Endothelial cell (in vitro differentiated cells): ENCODE results near the gene NEGR1. TPM values are rescaled to one million over a fixed set of nuclear protein-coding genes. Genes with fewer than 3 reads are reported as not detected.

ENCODE experiments used
- DNase-seq: peaks from one replicate; pipeline ENCODE4 v3.0.0; 2021; ENCODE audit warnings: low spot score
- H3K27ac Mint-ChIP-seq: one replicate; pipeline ENCODE4 v1.8.0; 2021; ENCODE audit warnings: mixed read lengths, inconsistent platforms; ENCODE audit not compliant: unreplicated experiment
- H3K27me3 Mint-ChIP-seq: one replicate; pipeline ENCODE4 v1.8.0; 2021; ENCODE audit warnings: mild to moderate bottlenecking, moderate library complexity, mixed read lengths, inconsistent platforms; ENCODE audit not compliant: unreplicated experiment
- H3K36me3 Mint-ChIP-seq: one replicate; pipeline ENCODE4 v1.8.0; 2021; ENCODE audit warnings: mild to moderate bottlenecking, low read depth, mixed read lengths, inconsistent platforms; ENCODE audit not compliant: unreplicated experiment
- H3K4me1 Mint-ChIP-seq: one replicate; pipeline ENCODE4 v1.8.0; 2021; ENCODE audit warnings: mild to moderate bottlenecking, mixed read lengths, inconsistent platforms; ENCODE audit not compliant: unreplicated experiment
- H3K4me3 Mint-ChIP-seq: one replicate; pipeline ENCODE4 v1.8.0; 2021; ENCODE audit warnings: mild to moderate bottlenecking, mixed read lengths, inconsistent platforms; ENCODE audit not compliant: unreplicated experiment
- H3K9me3 Mint-ChIP-seq: one replicate; pipeline ENCODE4 v1.8.0; 2021; ENCODE audit warnings: mixed read lengths, inconsistent platforms; ENCODE audit not compliant: unreplicated experiment
- CTCF ChIP-seq: fragments of 200-600 bp; sonication (generic); IDR thresholded peaks from one replicate; pipeline ENCODE4 v1.5.0; 2021; ENCODE audit warnings: antibody characterized with exemption; ENCODE audit not compliant: unreplicated experiment
- total RNA-seq: library from RNA; stranded (reverse); fragmentation: NEBNext Ultra II Directional; extraction: Animal tissue kit (Norgen Biotek cat#: 25700); gene quantifications from one replicate; pipeline ENCODE4 v1.2.1, GENCODE V29; 2021; ENCODE audit not compliant: unreplicated experiment

The NEGR1 gene
- total RNA-seq, 1 donor from 2014 or later = 2.9 TPM

GRCh38 chr1:71651214-71651613 lies 631.1 kb downstream of the NEGR1 start:
- Mint-ChIP-seq H3K27ac (no peak overlapping the region), H3K4me3 (no peak overlapping the region), H3K36me3 (no peaks in the 10 kb centered on the region), H3K4me1 (no peaks in the 10 kb centered on the region), H3K27me3 (no peaks in the 10 kb centered on the region), H3K9me3 (no peaks in the 10 kb centered on the region)
- TF ChIP-seq CTCF = no peak
- DNase-seq = no peak

- Mint-ChIP-seq H3K4me3 (no peak overlapping the region), H3K27ac (no peak overlapping the region), H3K4me1 (no peaks in the 10 kb centered on the region), H3K27me3 (no peaks in the 10 kb centered on the region), H3K9me3 (no peaks in the 10 kb centered on the region), H3K36me3 (no peaks in the 10 kb centered on the region)
- no peak for TF ChIP-seq CTCF
- DNase-seq = no peak
Measured at GRCh38 chr1:71650119-71650518, 632.2 kb downstream of the NEGR1 start.

- no peak for TF ChIP-seq CTCF
- H3K4me3 Mint-ChIP-seq = no peak overlapping the region
- H3K4me1 Mint-ChIP-seq = no peaks in the 10 kb centered on the region
- no peaks in the 10 kb centered on the region for H3K9me3 Mint-ChIP-seq
- H3K27ac Mint-ChIP-seq = no peak overlapping the region
- no peaks in the 10 kb centered on the region for H3K27me3 Mint-ChIP-seq
- DNase-seq = no peak
- H3K36me3 Mint-ChIP-seq = no peaks in the 10 kb centered on the region
Measured at GRCh38 chr1:71649608-71650007, 632.7 kb downstream of the NEGR1 start.

GRCh38 chr1:71647513-71648300 lies 634.6 kb downstream of the NEGR1 start:
- no peak overlapping the region for H3K27ac Mint-ChIP-seq

More at GRCh38 chr1:71647513-71648300, 634.6 kb downstream of the NEGR1 start:
- Mint-ChIP-seq H3K27me3 (no peaks in the 10 kb centered on the region), H3K36me3 (no peaks in the 10 kb centered on the region), H3K9me3 (no peaks in the 10 kb centered on the region), H3K4me3 (no peak overlapping the region), H3K4me1 (no peaks in the 10 kb centered on the region)
- TF ChIP-seq CTCF = no peak
- no peak for DNase-seq
